ENCODE measurements around the gene TBCCD1. TPM values are rescaled to one million over a fixed set of nuclear protein-coding genes. Genes with fewer than 3 reads are reported as not detected.
"Not testable (repeated sequence)": the region's sequence is repeated elsewhere in the genome, so short reads cannot be mapped to it uniquely, and the experiment has no call there.

The TBCCD1 gene
- total and polyA plus RNA-seq, 2 donors from 2014 or later = 6.2 to 13.3 TPM

GRCh38 chr3:186587183-186587582 lies 20.0 kb upstream of the TBCCD1 start:
- no peaks in the 10 kb centered on the region for H3K9me3 ChIP-seq (ENCODE audit: control insufficient read depth in 2 of 3, insufficient read depth in 1 of 3, low read length in 3 of 3)
- H3K9ac ChIP-seq (ENCODE audit: low read length in 3 of 3) = no peak overlapping the region
- H3K36me3 ChIP-seq (ENCODE audit: control insufficient read depth in 2 of 3, insufficient read depth in 3 of 3, low read length in 3 of 3) = peaks cover 2 to 25% (median 20%) of the 10 kb centered on the region in 3 donors
- intact Hi-C loops (cut with DNase I) = no loop called here
- H3K27ac ChIP-seq (ENCODE audit: low read depth in 2 of 2, low read length in 2 of 2) = no peak overlapping the region
- no peak overlapping the region for H3K4me3 ChIP-seq (ENCODE audit: low read length in 3 of 3)
- TF ChIP-seq CTCF (IDR thresholded peaks at IDR 0.05; ENCODE audit: borderline replicate concordance, extremely low read depth, insufficient read depth) = no peak
- FAIRE-seq (no peak), DNase-seq (no peak)
- H3K4me1 ChIP-seq (ENCODE audit: control insufficient read depth in 2 of 3, insufficient read depth in 2 of 3, low read depth in 1 of 3, low read length in 3 of 3) = no peaks in the 10 kb centered on the region
- no peaks in the 10 kb centered on the region for H3K27me3 ChIP-seq (ENCODE audit: control insufficient read depth, insufficient read depth, low read length)

- H3K27ac ChIP-seq (ENCODE audit: low read depth in 2 of 2, low read length in 2 of 2); DNase-seq; intact Hi-C loops (cut with DNase I); H3K9ac ChIP-seq (ENCODE audit: low read length in 3 of 3); H3K9me3 ChIP-seq (ENCODE audit: control insufficient read depth in 2 of 3, insufficient read depth in 1 of 3, low read length in 3 of 3); FAIRE-seq; H3K4me1 ChIP-seq (ENCODE audit: control insufficient read depth in 2 of 3, insufficient read depth in 2 of 3, low read depth in 1 of 3, low read length in 3 of 3); H3K4me3 ChIP-seq (ENCODE audit: low read length in 3 of 3); H3K27me3 ChIP-seq (ENCODE audit: control insufficient read depth, insufficient read depth, low read length): not testable (repeated sequence)
- peaks cover 2 to 29% (median 20%) of the 10 kb centered on the region in 3 donors for H3K36me3 ChIP-seq (ENCODE audit: control insufficient read depth in 2 of 3, insufficient read depth in 3 of 3, low read length in 3 of 3)
These were observed 19.1 kb upstream of the TBCCD1 start for GRCh38 chr3:186586245-186586644.

GRCh38 chr3:186583831-186584230 lies 16.7 kb upstream of the TBCCD1 start:
- Histone ChIP-seq H3K4me1 (ENCODE audit: control insufficient read depth in 2 of 3, insufficient read depth in 2 of 3, low read depth in 1 of 3, low read length in 3 of 3) (no peaks in the 10 kb centered on the region), H3K27ac (ENCODE audit: low read depth in 2 of 2, low read length in 2 of 2) (no peak overlapping the region), H3K4me3 (ENCODE audit: low read length in 3 of 3) (no peak overlapping the region), H3K9me3 (ENCODE audit: control insufficient read depth in 2 of 3, insufficient read depth in 1 of 3, low read length in 3 of 3) (no peaks in the 10 kb centered on the region), H3K36me3 (ENCODE audit: control insufficient read depth in 2 of 3, insufficient read depth in 3 of 3, low read length in 3 of 3) (peaks cover 5 to 41% (median 32%) of the 10 kb centered on the region in 3 donors), H3K27me3 (ENCODE audit: control insufficient read depth, insufficient read depth, low read length) (no peaks in the 10 kb centered on the region), H3K9ac (ENCODE audit: low read length in 3 of 3) (no peak overlapping the region)
- FAIRE-seq = no peak
- intact Hi-C loops (cut with DNase I) = no loop called here
- no peak for TF ChIP-seq CTCF (IDR thresholded peaks at IDR 0.05; ENCODE audit: borderline replicate concordance, extremely low read depth, insufficient read depth)
- DNase-seq = no peak

- no peaks in the 10 kb centered on the region for H3K9me3 ChIP-seq (ENCODE audit: control insufficient read depth in 2 of 3, insufficient read depth in 1 of 3, low read length in 3 of 3)
- H3K27ac ChIP-seq (ENCODE audit: low read depth in 2 of 2, low read length in 2 of 2) = no peak overlapping the region
- intact Hi-C loops (cut with DNase I) = no loop called here
- no peak overlapping the region for H3K9ac ChIP-seq (ENCODE audit: low read length in 3 of 3)
- H3K36me3 ChIP-seq (ENCODE audit: control insufficient read depth in 2 of 3, insufficient read depth in 3 of 3, low read length in 3 of 3) = peaks cover 5 to 41% (median 37%) of the 10 kb centered on the region in 3 donors
- no peaks in the 10 kb centered on the region for H3K27me3 ChIP-seq (ENCODE audit: control insufficient read depth, insufficient read depth, low read length)
- no peak overlapping the region for H3K4me3 ChIP-seq (ENCODE audit: low read length in 3 of 3)
- no peak for FAIRE-seq
- no peak for DNase-seq
- no peaks in the 10 kb centered on the region for H3K4me1 ChIP-seq (ENCODE audit: control insufficient read depth in 2 of 3, insufficient read depth in 2 of 3, low read depth in 1 of 3, low read length in 3 of 3)
- no peak for TF ChIP-seq CTCF (IDR thresholded peaks at IDR 0.05; ENCODE audit: borderline replicate concordance, extremely low read depth, insufficient read depth)
These were observed 15.4 kb upstream of the TBCCD1 start for GRCh38 chr3:186582541-186582940.
